Measurements from ENCODE around the gene MAS1L.

Gene MAS1L

DNA sequence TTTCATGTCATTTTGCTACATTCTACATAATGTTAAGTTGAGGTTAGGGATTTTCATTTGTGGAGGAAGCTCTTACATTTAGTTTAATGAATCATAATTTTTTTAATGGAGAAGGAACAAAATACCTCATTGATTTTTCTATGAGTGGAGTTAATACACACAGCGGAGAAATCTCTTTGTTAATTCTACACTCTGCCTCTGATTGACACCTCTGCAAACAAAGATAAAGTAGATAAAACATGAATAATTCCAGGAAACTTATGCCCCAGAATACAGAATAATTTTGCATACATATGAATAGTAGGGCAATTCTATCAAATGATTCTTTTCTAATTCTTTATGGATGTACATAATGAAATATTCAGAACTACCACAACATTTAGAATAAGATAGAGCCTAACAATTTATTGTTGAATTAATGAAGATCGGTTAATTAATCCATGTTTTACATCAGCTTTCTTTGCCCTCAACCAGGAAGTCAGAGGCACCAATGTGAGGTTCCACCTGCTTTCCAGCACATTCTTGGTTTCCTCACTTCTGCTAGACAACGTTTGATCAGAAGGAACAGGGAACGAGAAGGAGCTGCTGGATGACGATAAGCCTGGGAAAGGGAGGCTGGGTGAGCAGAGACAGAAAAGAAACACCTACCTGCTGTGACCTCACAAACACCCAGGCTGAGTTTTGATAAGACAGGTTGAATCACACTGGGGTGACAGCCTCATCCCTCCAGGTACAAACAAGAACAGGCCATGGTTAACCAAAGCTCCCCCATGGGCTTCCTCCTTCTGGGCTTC is 26.5 kb downstream of the MAS1L start:
- Histone ChIP-seq H2AK5ac (ENCODE audit: low read length) (no peak overlapping the region), H4K12ac (ENCODE audit: low read depth, low read length) (no peak overlapping the region), H2BK5ac (ENCODE audit: low read depth, low read length, poor library complexity) (no peak overlapping the region), H3K9ac (ENCODE audit: low read length) (no peak overlapping the region), H2BK12ac (ENCODE audit: low read length) (no peak overlapping the region), H3K23ac (ENCODE audit: low read length) (no peak overlapping the region), H3K79me1 (ENCODE audit: low read length) (no peaks in the 10 kb centered on the region), H3K79me2 (ENCODE audit: control insufficient read depth, insufficient read depth, low read length, poor library complexity) (no peaks in the 10 kb centered on the region), H3K4me3 (ENCODE audit: low read depth, low read length) (no peak overlapping the region), H3K36me3 (ENCODE audit: control insufficient read depth in 1 of 2, insufficient read depth in 2 of 2, low read length in 2 of 2) (no peaks in the 10 kb centered on the region), H3K9me3 (ENCODE audit: insufficient read depth, low read depth, low read length) (no peaks in the 10 kb centered on the region), H3K27ac (ENCODE audit: low read depth, low read length) (no peak overlapping the region), H3K27me3 (ENCODE audit: insufficient read depth, low read length) (no peaks in the 10 kb centered on the region), H4K91ac (ENCODE audit: low read depth, low read length) (no peak overlapping the region), H3K4me1 (ENCODE audit: control insufficient read depth in 1 of 2, insufficient read depth in 2 of 2, low read length in 2 of 2) (peaks cover 0 to 2% of the 10 kb centered on the region in 2 experiments), H4K8ac (ENCODE audit: low read depth, low read length) (no peak overlapping the region), H3K4ac (ENCODE audit: low read depth, low read length) (no peak overlapping the region), H3K4me2 (ENCODE audit: low read length) (no peak overlapping the region), H2BK120ac (ENCODE audit: insufficient read depth, low read length, poor library complexity) (no peak overlapping the region), H3K18ac (ENCODE audit: low read length) (no peak overlapping the region), H3K14ac (ENCODE audit: low read length) (no peak overlapping the region), H2AFZ (ENCODE audit: insufficient read depth, low read length, poor library complexity) (no peak overlapping the region)
- no CpG with 5 or more reads among the region's 5 CpGs for WGBS (ENCODE audit: extremely low coverage, insufficient coverage, insufficient read length)
- no peak for DNase-seq

DNA sequence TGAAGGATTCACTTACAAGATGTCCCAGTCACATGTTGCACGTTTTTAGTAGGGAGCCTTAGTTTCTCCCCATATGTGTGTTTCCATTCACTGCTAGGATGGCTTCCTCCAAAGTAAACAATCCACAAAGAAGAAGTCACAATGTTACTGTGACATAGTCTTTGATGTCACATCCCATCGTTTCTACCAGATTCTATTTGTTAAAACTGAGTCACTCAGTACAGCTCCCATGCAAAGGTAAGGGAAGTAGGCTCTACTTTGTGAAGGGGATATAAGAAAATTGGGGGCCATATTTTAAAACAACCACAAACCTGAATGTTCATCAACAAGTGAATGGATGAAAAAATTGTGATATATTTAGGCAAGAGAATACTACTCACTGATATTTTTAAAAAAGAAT is 30.8 kb downstream of the MAS1L start, which contains the start of the genes OR11A1 and OR2H1:
OR11A1 (minus strand) TSS at position 101 of the 400 bp plus-strand sequence. CDS start 29,430 bp downstream, outside the sequence.
OR2H1 (plus strand) TSS at position 185 of the 400 bp plus-strand sequence. CDS start 4,615 bp downstream, outside the sequence.
- Histone ChIP-seq H3K79me1 (ENCODE audit: low read length) (no peaks in the 10 kb centered on the region), H2BK12ac (ENCODE audit: low read length) (no peak within 1 kb of the TSS), H3K9ac (ENCODE audit: low read length) (no peak within 1 kb of the TSS), H3K79me2 (ENCODE audit: control insufficient read depth, insufficient read depth, low read length, poor library complexity) (no peaks in the 10 kb centered on the region), H4K12ac (ENCODE audit: low read depth, low read length) (no peak within 1 kb of the TSS), H3K27me3 (ENCODE audit: insufficient read depth, low read length) (no peaks in the 10 kb centered on the region), H3K23ac (ENCODE audit: low read length) (no peak within 1 kb of the TSS), H4K8ac (ENCODE audit: low read depth, low read length) (no peak within 1 kb of the TSS), H3K27ac (ENCODE audit: low read depth, low read length) (no peak within 1 kb of the TSS), H3K9me3 (ENCODE audit: insufficient read depth, low read depth, low read length) (no peaks in the 10 kb centered on the region), H2AFZ (ENCODE audit: insufficient read depth, low read length, poor library complexity) (no peak within 1 kb of the TSS), H3K4me3 (ENCODE audit: low read depth, low read length) (no peak within 1 kb of the TSS), H3K36me3 (ENCODE audit: control insufficient read depth in 1 of 2, insufficient read depth in 2 of 2, low read length in 2 of 2) (no peaks in the 10 kb centered on the region), H3K18ac (ENCODE audit: low read length) (no peak within 1 kb of the TSS), H2AK5ac (ENCODE audit: low read length) (no peak within 1 kb of the TSS), H2BK5ac (ENCODE audit: low read depth, low read length, poor library complexity) (no peak within 1 kb of the TSS), H3K4me2 (ENCODE audit: low read length) (no peak within 1 kb of the TSS), H3K14ac (ENCODE audit: low read length) (no peak within 1 kb of the TSS), H4K91ac (ENCODE audit: low read depth, low read length) (no peak within 1 kb of the TSS), H2BK120ac (ENCODE audit: insufficient read depth, low read length, poor library complexity) (no peak within 1 kb of the TSS), H3K4me1 (ENCODE audit: control insufficient read depth in 1 of 2, insufficient read depth in 2 of 2, low read length in 2 of 2) (no peaks in the 10 kb centered on the region), H3K4ac (ENCODE audit: low read depth, low read length) (no peak within 1 kb of the TSS)
- WGBS (ENCODE audit: extremely low coverage, insufficient coverage, insufficient read length), result no CpG with 5 or more reads among the region's 2 CpGs
- no peak for DNase-seq

DNA sequence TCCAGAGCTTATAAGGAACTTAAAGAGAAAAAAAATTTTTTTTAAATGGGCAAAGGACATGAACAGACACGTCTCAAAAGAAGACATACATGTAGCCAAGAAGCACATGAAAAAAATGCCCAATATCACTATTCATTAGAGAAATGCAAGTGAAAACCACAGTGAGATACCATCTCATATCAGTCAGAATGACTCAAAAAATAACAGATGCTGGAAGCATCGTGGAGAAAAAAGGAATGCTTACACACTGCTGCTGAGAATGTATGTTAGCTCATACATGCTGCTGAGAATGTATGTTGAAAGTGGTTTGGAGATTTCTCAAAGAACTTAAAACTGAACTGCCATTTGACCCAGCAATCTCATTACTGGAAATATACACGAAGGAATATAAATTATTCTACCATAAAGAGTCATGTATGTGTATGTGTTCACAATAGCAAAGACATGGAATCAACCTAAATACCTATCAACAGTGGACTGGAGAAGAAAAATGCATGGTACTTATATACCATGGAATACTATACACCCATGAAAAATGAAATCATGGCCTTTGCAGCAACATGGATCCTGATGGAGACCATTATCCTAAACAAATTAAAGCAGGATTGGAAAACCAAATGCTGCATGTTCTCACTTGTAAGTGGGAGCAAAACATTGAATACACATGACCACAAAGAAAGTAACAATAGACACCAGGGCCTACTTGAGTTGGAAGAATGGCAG is 36.1 kb downstream of the MAS1L start:
- Histone ChIP-seq H2BK5ac (ENCODE audit: low read depth, low read length, poor library complexity) (no peak overlapping the region), H4K12ac (ENCODE audit: low read depth, low read length) (no peak overlapping the region), H4K8ac (ENCODE audit: low read depth, low read length) (no peak overlapping the region), H3K4me2 (ENCODE audit: low read length) (no peak overlapping the region), H3K79me1 (ENCODE audit: low read length) (no peaks in the 10 kb centered on the region), H3K36me3 (ENCODE audit: control insufficient read depth in 1 of 2, insufficient read depth in 2 of 2, low read length in 2 of 2) (no peaks in the 10 kb centered on the region), H3K4me1 (ENCODE audit: control insufficient read depth in 1 of 2, insufficient read depth in 2 of 2, low read length in 2 of 2) (peaks cover 0 to 2% of the 10 kb centered on the region in 2 experiments), H3K14ac (ENCODE audit: low read length) (no peak overlapping the region), H3K27ac (ENCODE audit: low read depth, low read length) (no peak overlapping the region), H2BK120ac (ENCODE audit: insufficient read depth, low read length, poor library complexity) (no peak overlapping the region), H4K91ac (ENCODE audit: low read depth, low read length) (no peak overlapping the region), H3K4ac (ENCODE audit: low read depth, low read length) (no peak overlapping the region), H3K27me3 (ENCODE audit: insufficient read depth, low read length) (no peaks in the 10 kb centered on the region), H2AFZ (ENCODE audit: insufficient read depth, low read length, poor library complexity) (no peak overlapping the region), H3K9ac (ENCODE audit: low read length) (no peak overlapping the region), H3K23ac (ENCODE audit: low read length) (no peak overlapping the region), H3K79me2 (ENCODE audit: control insufficient read depth, insufficient read depth, low read length, poor library complexity) (no peaks in the 10 kb centered on the region), H3K9me3 (ENCODE audit: insufficient read depth, low read depth, low read length) (no peaks in the 10 kb centered on the region), H2AK5ac (ENCODE audit: low read length) (no peak overlapping the region), H2BK12ac (ENCODE audit: low read length) (no peak overlapping the region), H3K18ac (ENCODE audit: low read length) (no peak overlapping the region), H3K4me3 (ENCODE audit: low read depth, low read length) (no peak overlapping the region)
- DNase-seq, result peak; percentile 39 to 92
- WGBS (ENCODE audit: extremely low coverage, insufficient coverage, insufficient read length), result no CpG with 5 or more reads among the region's 3 CpGs

DNA sequence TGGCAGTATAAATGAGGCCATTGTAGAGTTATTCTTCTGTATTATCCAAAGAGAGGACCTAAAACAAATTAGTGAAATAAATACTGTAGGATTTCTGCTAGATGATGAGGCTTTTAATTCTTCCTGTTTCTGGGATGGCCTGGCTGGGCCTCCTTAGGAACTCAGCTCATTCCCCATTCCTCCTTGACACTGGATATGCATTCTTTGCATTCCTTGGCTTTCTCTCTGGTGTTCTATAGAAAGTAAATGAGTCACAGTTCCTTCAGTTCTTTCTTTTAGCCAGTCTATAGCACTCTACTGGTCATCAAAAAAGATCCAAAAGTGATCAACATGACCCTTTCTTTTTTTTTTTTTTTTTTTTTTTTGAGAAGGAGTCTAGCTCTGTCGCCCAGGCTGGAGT is 40.1 kb downstream of the MAS1L start:
- H3K4me1 ChIP-seq (ENCODE audit: control insufficient read depth in 1 of 2, insufficient read depth in 2 of 2, low read length in 2 of 2), result peaks cover 0 to 5% of the 10 kb centered on the region in 2 experiments
- H3K14ac ChIP-seq (ENCODE audit: low read length), result no peak overlapping the region
- no peak overlapping the region for H4K91ac ChIP-seq (ENCODE audit: low read depth, low read length)
- H3K4ac ChIP-seq (ENCODE audit: low read depth, low read length), result no peak overlapping the region
- H3K79me1 ChIP-seq (ENCODE audit: low read length), result no peaks in the 10 kb centered on the region
- no CpG with 5 or more reads among the region's 1 CpG for WGBS (ENCODE audit: extremely low coverage, insufficient coverage, insufficient read length)
- H4K8ac ChIP-seq (ENCODE audit: low read depth, low read length), result no peak overlapping the region
- no peaks in the 10 kb centered on the region for H3K27me3 ChIP-seq (ENCODE audit: insufficient read depth, low read length)
- peak overlapping the region; percentile 21 for H3K27ac ChIP-seq (ENCODE audit: low read depth, low read length)
- H2BK5ac ChIP-seq (ENCODE audit: low read depth, low read length, poor library complexity), result no peak overlapping the region
- H4K12ac ChIP-seq (ENCODE audit: low read depth, low read length), result no peak overlapping the region
- H3K9me3 ChIP-seq (ENCODE audit: insufficient read depth, low read depth, low read length), result no peaks in the 10 kb centered on the region
- H3K36me3 ChIP-seq (ENCODE audit: control insufficient read depth in 1 of 2, insufficient read depth in 2 of 2, low read length in 2 of 2), result no peaks in the 10 kb centered on the region
- no peak overlapping the region for H3K18ac ChIP-seq (ENCODE audit: low read length)
- H3K79me2 ChIP-seq (ENCODE audit: control insufficient read depth, insufficient read depth, low read length, poor library complexity), result no peaks in the 10 kb centered on the region
- no peak overlapping the region for H2AK5ac ChIP-seq (ENCODE audit: low read length)
- H3K4me3 ChIP-seq (ENCODE audit: low read depth, low read length), result no peak overlapping the region
- H3K9ac ChIP-seq (ENCODE audit: low read length), result no peak overlapping the region
- no peak overlapping the region for H2BK12ac ChIP-seq (ENCODE audit: low read length)
- no peak overlapping the region for H2BK120ac ChIP-seq (ENCODE audit: insufficient read depth, low read length, poor library complexity)
- H2AFZ ChIP-seq (ENCODE audit: insufficient read depth, low read length, poor library complexity), result no peak overlapping the region
- H3K23ac ChIP-seq (ENCODE audit: low read length), result no peak overlapping the region
- DNase-seq, result peak in 1 of 2 donors; percentile 47
- no peak overlapping the region for H3K4me2 ChIP-seq (ENCODE audit: low read length)

Measured in trophoblast cell (in vitro differentiated cells and primary cell).